GM21723 (cell line): ENCODE measurements around the gene TMC3.

Source experiments
- ATAC-seq: cut with Tn5 transposase; IDR thresholded peaks from one replicate; pipeline ENCODE4 v1.9.1; 2021; ENCODE audit warnings: mild to moderate bottlenecking, moderate library complexity; ENCODE audit not compliant: unreplicated experiment

The TMC3 gene

DNA sequence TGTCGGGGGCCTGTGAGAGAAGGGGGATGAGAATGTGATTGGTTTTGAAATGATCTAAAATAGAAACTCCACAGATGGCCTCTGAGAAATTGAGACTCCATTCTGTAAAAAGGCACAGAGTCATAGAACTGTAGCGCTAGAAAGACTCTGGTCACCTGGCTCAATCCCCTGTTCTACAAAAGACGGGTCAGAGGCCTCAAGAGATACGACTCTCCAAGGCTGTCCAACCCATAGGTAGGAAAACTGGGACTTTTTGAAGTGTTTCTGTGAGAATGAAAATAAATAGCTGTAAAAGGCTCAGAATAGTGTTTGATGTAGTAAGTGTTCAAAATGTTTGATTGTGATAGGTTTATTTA lies 11.7 kb upstream of the TMC3 start:
- no peak for ATAC-seq

DNA sequence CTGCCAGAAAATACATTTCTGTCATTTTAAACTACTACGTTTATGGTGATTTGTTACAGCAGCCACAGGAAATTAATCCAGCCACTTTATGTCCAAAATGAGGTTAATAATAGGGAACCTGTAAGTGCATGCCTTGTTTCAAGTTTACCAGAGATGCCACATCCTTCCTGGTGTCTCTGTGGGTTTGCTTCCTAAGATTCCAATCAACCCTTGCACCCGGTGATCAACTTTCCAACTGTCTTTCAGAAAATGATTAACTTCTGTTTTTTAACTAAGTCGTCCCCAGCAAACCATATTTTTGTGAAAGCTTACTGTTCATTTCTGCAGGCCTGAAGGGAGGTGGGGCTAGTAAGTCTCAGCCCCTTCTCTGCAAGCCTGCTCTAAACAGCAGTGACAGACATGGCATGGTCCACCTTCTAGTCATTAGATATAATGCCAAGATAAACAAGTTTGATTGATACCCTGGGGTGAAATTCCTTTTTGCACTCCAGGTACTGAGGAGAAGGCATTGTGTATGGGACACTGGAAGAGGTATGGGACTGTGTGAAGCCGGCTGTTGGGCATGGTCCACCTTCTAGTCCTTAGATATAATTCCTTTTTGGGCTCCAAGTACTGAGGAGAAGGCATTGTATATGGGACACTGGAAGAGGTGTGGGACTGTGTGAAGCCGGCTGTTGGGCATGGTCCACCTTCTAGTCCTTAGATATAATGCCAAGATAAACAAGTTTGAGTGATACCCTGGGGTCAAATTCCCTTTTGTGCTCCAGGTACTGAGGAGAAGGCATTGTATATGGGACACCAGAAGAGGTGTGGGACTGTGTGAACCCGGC lies 11.1 kb upstream of the TMC3 start:
- no peak for ATAC-seq

DNA sequence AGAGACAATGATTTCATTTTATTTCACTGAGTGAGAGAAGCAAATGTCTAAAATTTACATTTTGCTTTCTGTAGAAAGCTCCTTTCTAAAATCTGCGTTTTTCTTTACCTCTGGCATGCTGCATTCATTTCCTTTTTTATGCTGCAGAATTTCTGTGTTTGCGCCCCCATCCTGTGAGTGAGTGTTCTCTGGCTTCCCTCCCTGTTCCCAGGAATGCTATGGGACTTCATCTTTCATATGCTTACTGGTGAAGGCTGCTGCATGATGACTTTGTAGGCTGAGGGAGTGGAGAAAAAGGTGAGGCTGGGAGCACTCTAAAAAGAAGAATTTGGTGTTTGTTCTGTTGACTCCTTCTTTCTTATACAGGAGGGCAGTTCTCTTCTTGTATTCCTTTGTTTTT lies 7.7 kb upstream of the TMC3 start:
- no peak for ATAC-seq

DNA sequence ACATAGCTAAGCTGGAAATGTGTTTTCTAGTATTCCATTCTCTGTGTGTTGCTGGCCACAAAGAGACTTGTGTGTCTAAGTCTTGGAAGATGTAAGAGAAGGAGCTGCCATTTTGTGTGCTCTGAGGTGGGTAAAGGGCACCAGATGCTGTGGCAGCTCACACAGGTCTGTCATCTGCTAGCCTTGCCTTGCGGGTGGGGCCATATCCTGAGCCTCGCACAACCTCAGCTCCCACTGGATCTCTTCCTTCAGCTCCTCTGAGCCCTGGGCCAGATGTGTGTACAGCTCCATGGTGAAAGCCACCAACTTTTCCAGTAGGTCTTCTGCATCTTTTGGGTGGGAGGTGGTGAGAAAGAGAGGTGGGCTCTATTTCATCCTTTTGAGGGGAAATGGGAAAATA lies 6.7 kb upstream of the TMC3 start:
- no peak for ATAC-seq

DNA sequence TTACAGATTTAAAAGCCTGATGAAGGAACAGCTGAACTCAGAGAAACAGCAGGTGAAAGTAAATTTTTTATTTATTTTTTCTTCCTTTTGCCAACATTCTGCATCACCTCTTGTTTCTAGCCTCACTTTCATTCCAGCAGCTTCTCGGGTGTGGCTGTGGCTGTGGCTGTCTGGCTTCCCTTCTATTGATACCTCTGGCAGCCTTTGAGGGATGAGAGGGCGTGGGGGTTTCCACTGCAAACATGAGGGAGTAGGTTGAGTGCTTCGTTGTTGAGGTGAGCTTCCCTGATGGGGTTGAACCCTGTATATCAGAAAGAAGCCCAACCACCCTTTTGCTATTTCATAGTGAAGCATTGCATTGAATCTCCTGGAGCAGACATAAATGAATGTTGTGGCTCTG lies 6.2 kb upstream of the TMC3 start:
- ATAC-seq, result no peak

DNA sequence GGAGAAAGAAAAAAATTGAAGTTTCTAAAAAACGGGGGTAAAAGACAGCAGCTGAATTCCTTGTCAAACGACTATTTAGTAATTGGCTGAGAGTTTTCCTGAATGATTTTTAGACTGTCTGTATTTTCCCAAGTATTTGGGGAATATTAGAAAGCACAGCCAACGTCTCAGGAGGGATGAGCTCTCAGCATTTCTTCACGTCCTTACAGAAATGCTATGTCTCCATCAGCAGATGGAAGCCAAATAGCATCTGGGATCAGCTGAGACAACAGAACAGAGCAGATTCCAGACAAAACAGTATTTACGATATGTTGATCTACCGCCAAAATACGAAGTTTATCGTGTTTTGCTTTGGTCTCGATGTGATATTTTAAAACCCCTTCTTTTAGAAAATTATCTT lies 5.3 kb upstream of the TMC3 start:
- ATAC-seq, result no peak

DNA sequence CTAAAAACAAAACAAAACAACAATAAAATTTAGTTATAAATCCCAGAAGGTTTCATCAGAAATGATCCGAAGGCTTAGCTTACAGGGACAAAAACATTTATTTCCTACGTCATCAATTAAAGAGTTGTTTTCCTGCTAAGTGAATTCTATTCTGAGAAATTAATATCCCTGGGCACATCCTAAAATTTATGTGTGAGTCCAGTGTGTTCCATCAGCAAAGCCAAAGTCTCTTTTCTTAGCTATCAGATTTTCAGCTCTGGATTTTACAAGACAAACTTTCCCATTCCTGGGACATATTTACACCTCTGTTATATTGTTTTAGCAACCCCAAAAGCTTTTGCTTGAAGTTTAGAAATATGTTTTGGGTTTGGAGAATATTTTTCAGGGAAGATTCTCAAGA lies 4.4 kb upstream of the TMC3 start:
- ATAC-seq, result no peak

DNA sequence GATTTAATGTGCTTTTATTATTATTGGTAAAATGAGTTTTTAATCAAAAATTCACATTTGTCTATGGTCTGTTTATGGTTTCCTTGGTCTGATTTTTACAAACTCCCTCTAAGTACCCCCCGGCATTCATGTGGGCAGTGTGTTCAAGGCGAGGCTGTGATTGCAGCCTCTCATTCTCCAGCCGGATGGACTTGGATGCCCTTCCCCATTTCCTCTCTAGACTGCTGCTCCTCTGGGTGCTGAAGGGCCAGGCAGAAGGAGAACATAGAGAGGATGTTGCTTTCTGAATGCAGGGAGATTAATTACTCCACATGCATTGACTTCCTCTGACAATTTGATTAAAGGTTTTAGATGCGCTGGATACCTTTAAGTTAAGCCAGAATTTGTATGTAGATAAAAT lies 3.9 kb upstream of the TMC3 start:
- ATAC-seq, result no peak

DNA sequence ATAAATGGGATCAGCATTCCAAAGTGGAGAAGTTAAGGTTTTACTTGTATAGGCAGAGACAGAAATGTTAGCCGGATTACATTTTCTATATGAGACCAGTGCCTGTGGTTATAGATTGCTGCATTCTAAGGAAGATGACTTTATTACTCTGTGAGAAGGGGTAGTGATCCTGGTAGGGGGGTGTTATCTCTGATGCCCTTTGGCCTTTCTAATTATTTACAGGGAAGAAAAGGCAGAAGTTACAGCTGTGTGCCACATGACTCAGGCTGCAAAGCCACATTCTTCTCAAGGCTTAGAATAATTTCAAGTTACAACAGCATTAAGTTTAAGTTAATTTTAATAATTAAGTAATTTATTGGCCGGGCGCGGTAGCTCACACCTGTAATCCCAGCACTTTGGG lies 2.2 kb upstream of the TMC3 start:
- no peak for ATAC-seq

DNA sequence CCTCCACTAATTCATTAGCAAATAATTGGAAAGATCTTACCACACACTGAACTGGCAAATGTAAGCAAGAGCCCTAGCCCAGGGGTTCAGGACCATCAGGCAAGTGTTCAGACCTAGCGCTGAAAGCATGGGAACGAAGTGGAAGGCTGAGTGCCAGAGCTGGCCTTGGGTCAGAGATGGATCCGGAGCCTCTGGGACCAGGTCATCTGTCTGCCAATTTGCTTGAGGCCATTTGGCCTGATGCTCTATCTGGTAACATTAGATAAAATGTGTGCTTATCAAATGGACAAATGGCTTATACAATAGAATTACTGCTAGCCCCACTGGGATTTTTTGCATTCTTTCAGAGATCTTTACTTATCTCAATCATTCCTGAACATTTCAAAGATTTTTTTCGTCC lies 1.4 kb upstream of the TMC3 start:
- no peak for ATAC-seq

DNA sequence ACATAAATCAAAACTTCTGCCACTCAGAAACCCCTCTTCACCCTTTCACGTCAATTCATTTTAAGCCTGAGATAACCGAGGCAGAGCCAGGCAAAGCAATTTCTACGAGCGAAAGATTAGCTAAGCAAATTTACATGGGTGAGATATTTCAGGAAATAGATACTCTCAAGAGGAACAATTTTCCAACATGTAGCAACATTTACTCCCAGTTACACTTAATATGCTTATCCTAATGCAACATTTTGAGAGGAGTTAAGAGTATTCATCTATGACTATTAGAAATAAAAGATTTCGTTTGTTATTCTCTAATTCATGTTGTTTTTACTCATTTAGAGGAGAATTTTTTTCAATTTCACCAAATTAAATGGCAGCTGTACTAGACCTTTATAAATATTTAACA lies 837 bp downstream of the TMC3 start:
- no peak for ATAC-seq

DNA sequence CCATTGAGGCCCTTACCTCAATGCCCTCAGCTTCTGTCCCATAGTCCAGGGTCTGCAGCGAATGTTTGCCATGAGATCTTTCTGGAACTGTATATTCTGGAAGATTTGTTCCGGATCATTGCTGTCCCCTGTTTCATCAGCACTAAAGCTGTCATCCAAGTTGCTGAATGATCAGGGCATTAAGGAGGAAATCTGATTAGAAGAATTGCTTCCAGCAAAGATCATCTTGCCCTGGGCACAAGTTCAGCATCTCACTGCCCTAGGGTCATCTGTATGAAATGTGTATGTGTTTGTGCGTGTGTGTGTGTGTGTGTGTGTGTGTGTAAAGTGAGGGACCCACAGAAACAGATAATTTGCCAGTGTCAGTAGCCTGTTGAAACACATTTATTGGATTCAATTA lies 1.4 kb downstream of the TMC3 start:
- no peak for ATAC-seq

DNA sequence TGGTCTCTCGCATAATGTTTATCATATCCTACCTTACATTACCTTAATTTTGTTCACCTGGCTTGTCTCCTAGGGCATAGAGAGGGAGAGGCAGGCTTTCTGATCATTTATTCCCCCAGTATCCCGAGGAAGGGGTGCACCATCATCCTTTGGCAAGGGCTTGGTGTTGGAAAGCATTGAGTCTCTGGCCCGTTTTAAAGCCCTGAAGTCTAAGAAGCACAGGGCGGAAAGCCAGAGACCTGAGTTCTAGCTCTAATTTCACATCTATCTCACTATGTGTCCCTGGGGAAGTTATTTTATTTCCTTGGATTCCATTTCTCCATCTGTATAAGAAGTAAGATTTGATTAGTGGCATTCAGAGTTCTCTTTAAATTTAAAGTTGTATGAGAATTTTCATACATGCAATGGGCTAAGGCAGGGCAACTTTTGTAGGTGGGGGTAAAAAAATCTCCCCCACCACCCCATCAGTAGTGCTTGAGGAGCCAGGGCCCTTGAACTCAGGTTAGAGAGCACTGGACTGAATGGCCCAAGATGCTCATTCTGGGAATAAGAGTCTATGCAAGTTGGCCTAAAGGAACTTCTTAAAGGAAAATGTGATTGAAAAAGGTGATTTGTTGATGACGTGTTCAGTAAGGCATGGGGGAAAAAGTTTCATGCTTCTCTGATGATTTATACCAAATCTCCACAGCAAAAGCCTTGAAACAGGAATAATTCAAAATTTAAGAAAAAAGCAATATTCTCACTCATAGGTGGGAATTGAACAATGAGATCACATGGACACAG lies 10.1 kb downstream of the TMC3 start:
- no peak for ATAC-seq

DNA sequence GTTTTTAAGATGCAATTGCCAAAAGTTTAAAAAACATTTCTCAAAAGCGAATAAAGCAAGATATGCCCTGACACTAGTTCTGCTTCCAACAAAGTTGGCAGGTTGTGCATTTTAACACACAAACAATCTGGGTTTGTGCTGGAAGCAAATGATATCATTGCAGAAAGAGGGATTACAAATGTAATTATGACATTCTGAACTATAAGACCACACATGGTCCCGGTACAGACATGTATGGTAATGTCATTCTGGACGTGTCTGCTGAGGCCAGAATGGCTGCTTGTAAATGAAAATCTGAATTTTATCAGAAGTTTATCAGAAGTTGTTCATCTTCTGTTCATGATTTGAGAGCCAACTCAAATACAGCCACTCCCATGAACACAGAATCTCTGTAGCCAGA lies 10.7 kb downstream of the TMC3 start:
- ATAC-seq, result no peak

DNA sequence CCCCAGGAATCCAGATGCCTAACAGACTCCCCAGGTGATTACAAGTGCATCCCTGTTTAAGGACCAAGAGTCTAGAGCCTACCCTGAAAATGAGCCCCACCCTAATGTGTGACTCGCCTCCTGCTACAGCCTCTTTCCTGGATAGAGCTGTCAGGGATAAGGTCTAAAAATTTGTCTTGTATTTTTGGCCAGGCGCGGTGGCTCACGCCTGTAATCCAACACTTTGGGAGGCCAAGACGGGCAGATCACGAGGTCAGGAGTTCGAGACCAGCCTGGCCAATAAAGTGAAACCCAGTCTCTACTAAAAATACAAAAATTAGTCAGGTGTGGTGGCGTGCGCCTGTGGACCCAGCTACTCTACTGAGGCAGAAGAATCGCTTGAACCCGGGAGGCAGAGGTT lies 11.2 kb downstream of the TMC3 start:
- no peak for ATAC-seq

DNA sequence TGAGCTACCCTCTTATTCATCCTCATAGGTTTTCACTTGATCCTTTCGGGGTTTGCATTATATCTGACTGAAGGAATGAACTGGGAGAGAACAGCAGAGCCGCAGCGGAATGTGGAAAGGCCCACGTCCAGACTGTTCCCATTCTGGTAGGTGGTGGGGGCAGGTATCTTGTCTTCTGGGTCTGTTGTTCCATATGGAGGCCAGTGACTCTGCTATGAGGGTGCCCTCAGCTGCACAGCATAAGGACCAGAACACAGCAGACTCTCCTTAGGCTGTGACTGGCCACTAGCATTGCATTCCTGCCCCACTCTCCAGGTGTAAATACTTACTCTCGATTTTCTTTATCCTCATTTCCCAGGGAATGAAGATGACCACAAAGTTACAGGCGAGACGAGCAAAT lies 12.1 kb downstream of the TMC3 start:
- ATAC-seq, result no peak

DNA sequence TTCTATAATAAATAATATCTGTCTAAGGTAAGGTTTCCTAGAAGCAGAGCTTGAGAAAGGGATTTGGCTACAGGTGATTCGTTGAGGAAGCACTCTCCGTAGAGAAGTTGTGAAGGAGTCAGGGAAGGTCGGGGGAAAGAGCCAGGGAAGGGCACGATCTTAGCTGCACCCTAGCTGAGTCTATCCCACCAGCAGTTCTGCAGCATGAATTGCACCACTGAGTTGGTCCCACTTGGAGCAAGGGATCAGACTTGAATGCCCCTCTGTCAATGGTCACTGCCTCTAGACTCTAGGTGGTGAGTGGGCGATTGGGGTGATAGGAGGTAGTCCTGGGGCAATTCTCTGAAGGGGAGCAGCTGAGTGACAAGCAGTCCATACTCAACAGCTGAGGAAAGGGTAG lies 13.5 kb downstream of the TMC3 start:
- ATAC-seq, result no peak

DNA sequence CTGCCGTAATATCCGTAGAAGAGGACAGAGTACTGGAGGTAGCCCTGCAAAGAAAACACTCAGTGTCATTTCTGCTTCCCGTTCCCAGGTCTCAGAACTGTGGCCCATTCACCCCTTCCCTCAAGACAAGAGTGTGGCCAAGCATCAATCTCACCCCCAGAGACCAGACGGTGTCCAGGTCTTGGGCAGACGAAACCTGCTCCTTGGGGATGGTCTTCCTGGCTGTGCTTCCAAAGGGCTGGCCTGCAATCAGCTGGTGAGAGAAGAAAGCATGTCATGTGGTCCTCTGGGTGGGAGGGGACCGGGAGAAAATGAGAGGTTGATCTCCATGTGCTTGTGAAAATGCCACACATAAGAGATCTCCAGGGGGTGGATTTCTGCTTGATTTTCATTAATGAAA lies 15.8 kb downstream of the TMC3 start:
- no peak for ATAC-seq

DNA sequence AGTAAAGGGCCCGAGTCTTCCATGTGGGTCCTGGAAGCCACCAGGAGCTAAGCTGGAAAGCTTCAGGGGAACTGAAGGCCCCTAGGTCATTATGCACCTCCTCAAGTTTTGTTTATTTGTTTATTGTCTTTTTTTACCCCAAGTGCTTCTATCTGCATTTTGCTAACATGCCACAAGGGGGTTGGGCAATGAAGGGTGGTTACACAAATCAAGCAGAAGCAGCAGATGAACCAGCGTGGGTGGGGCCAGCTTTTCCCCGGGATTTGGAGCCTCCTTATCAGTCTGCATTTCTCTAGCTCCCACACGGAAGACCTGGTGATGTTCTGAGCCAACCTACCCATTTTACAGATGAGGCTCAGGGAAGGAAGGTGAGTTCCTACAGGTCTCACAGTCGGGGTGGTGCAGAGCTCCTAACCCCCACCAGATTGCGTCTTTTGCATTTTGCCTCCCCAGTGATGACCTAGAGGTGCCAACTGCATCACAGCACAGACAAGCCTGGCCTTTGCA lies 16.8 kb downstream of the TMC3 start:
- ATAC-seq, result no peak

DNA sequence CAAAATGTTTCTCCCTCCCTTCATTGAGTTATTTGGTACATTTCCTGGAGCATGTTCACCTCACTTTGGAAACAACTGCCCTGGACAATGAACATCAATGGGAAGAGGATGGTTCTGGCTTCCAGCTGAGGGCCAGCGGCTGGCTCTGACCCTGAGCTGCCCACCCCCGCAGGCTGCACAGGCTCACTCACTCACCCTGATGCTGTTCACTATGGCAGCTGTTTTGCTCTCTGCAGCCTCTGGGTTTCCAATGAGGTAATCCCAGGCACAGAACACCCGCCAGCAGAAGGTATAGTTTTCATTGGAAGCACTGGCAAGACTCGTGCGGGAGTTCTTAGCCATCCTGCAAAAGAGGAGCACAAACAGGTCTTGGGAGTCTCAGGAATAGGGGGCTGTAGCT lies 17.8 kb downstream of the TMC3 start:
- no peak for ATAC-seq

DNA sequence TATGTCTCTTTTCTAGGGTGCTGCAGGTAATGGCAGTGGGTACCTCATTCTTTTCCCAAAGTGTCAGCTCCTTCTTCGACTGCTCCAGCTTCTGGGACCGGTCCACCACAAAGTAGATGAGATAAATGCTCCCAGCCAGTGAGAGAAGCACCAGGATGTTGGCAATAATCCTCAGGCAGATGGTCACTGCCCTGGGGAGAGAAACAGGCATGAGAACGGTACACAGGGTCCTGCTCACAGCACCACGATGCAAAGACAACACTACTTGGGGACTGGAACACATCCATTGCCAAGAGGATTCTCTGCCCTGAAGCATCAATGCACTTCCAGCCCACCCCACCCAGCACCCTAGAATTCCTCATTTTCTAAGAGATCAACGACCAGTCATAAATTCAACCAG lies 22.4 kb downstream of the TMC3 start:
- ATAC-seq, result no peak

DNA sequence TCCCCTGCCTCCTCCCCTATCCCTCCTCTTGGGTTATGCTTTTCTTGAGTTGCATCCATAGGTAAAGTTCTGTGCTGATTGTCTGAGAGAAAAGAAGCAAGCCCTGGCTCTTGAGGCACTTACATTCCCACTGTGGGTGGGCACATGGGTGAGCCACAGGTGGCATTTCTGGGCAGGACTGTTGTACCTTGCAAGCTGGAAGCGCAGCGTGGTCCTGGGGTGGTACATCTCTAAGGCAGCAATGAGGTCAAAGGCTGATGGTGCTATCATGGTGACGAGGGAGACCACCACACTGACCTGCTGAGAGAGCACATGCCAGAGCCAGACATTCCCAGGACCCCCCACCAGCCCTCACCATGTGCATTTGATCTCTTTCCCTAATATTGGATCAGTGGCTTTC lies 24.7 kb downstream of the TMC3 start:
- ATAC-seq, result no peak
